Measurements from ENCODE around the gene DOCK4.

- TF ChIP-seq CTCF (IDR thresholded peaks at IDR 0.05) (no peak), POLR2A (IDR thresholded peaks at IDR 0.05) (no peak)
Observed at GRCh38 chr7:111802194-111802772, 403.9 kb downstream of the DOCK4 start.
